ENCODE measurements around the gene ITGB8. TPM values are rescaled to one million over a fixed set of nuclear protein-coding genes. Genes with fewer than 3 reads are reported as not detected.

ITGB8 gene
- total RNA-seq, 4 donors from 2014 or later: 14.0 to 33.6 (median 17.7) TPM

DNA sequence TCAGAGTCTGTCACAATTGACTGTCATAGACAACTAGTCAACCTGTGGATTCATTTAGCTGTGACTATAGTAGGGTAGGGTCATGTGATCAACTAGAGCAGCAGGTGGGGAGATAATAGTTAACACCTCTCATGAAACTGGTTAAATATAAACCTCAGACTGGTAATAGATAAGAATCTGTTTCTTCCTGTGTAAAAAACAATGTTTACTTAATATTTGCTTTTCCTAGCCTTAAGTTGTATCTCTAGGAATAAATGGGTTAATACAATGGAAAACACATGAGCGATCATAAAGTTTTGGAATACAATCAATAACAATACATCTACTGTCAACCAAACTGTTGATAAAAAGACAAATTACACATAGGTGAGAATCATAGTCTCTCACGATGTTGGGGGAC, 43.4 kb upstream of the ITGB8 start:
- TF ChIP-seq POLR2A (IDR thresholded peaks at IDR 0.05): no peak
- TF ChIP-seq, protein P1, sequence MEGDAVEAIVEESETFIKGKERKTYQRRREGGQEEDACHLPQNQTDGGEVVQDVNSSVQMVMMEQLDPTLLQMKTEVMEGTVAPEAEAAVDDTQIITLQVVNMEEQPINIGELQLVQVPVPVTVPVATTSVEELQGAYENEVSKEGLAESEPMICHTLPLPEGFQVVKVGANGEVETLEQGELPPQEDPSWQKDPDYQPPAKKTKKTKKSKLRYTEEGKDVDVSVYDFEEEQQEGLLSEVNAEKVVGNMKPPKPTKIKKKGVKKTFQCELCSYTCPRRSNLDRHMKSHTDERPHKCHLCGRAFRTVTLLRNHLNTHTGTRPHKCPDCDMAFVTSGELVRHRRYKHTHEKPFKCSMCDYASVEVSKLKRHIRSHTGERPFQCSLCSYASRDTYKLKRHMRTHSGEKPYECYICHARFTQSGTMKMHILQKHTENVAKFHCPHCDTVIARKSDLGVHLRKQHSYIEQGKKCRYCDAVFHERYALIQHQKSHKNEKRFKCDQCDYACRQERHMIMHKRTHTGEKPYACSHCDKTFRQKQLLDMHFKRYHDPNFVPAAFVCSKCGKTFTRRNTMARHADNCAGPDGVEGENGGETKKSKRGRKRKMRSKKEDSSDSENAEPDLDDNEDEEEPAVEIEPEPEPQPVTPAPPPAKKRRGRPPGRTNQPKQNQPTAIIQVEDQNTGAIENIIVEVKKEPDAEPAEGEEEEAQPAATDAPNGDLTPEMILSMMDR (IDR thresholded peaks at IDR 0.05): no peak
- intact Hi-C loops (cut with DNase I): no loop called here
- 91 to 95% methylated on average over 2 of the region's 2 CpGs for WGBS, 2 donors

DNA sequence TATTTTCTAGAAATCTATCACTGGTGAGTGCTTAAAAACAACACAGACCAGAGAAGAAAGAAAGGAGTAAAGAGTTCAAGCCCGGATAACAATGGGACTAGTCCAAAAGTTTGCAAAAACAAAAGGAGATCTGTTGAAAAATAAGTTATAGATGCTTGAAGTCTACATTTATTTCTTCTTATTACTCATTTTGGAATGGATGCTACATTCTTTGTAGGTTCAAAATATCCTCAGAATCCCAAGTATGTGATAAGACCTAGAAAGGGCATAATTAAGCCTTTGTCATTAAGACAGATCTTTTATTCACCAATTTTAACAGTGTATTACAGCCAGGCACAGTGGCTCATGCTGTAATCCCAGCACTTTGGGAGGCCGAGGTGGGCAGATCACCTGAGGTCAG, 42.7 kb upstream of the ITGB8 start:
- no peak for DNase-seq
- Histone ChIP-seq H3K4me1 (no peaks in the 10 kb centered on the region), H3K27me3 (no peaks in the 10 kb centered on the region), H3K9me3 (no peaks in the 10 kb centered on the region), H3K4me3 (replicated peaks in 1 of 3) (no peak overlapping the region), H3K36me3 (no peaks in the 10 kb centered on the region), H3K27ac (no peak overlapping the region)
- TF ChIP-seq, protein P1 (IDR thresholded peaks at IDR 0.05): no peak
- TF ChIP-seq POLR2A (IDR thresholded peaks at IDR 0.05): no peak
- WGBS, 2 donors: 74 to 77% methylated on average over 2 of the region's 2 CpGs
- intact Hi-C loops (cut with DNase I): no loop called here

More for the DNA sequence above, 43.4 kb upstream of the ITGB8 start:
- no peak overlapping the region for H3K27ac ChIP-seq
- no peaks in the 10 kb centered on the region for H3K36me3 ChIP-seq
- H3K9me3 ChIP-seq: no peaks in the 10 kb centered on the region
- no peaks in the 10 kb centered on the region for H3K27me3 ChIP-seq
- no peak for DNase-seq
- no peak overlapping the region for H3K4me3 ChIP-seq (replicated peaks in 1 of 3)
- no peaks in the 10 kb centered on the region for H3K4me1 ChIP-seq

DNA sequence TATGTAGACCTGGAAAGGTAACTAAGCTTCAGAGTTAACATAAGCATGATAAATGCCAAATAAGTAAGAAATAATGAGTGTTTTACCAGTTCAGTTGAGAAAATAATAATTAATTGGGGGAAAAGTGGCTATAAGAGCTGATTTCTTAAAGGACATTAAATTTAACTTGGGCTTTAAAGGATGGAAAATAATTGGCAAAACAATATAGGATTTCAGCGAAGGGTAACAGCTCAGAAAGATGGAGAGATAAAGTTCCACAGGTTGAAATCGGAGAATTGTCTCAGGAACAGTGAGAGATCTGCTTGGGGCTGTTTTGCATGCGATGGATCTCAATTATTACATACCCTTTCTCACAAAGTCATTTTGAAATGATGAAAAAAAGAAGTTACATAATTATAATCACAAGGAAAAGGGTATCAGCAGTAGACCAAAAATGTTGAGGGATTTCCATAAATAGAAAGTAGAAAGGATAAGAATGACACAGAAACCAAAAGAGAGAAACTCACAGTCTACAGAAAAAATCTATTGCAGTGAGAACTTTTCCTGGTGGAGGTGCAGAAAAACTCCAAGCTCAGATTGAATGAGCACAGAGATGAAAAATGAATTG, 40.1 kb upstream of the ITGB8 start:
- Histone ChIP-seq H3K27me3 (no peaks in the 10 kb centered on the region), H3K27ac (no peak overlapping the region), H3K36me3 (no peaks in the 10 kb centered on the region), H3K4me1 (no peaks in the 10 kb centered on the region), H3K4me3 (replicated peaks in 1 of 3) (no peak overlapping the region), H3K9me3 (no peaks in the 10 kb centered on the region)
- WGBS, 2 donors: 65 to 67% methylated on average over 3 of the region's 3 CpGs
- DNase-seq: no peak
- intact Hi-C loops (cut with DNase I): no loop called here
- TF ChIP-seq, protein P1 (IDR thresholded peaks at IDR 0.05): no peak
- TF ChIP-seq POLR2A (IDR thresholded peaks at IDR 0.05): no peak

DNA sequence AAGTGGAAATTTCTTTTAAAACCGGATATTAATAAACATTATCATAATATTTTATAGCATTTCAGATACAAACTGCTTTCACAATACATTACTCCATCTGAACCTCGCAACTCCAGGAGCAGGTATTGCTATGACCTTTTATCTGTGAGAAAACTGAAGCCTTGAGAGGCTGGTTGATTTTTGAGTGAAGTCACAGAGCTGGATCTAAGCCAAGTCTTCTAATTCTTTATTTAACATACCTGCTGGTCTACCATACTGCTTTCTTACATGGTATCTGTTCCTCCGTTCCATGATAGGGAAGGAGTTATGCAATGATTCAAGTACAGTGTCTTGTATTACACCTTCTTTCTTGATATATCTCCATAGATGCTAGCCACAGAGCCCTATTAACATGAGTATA, 37.4 kb upstream of the ITGB8 start:
- Histone ChIP-seq H3K4me1 (no peaks in the 10 kb centered on the region), H3K9me3 (no peaks in the 10 kb centered on the region), H3K36me3 (no peaks in the 10 kb centered on the region), H3K27ac (no peak overlapping the region), H3K27me3 (no peaks in the 10 kb centered on the region), H3K4me3 (replicated peaks in 1 of 3) (no peak overlapping the region)
- intact Hi-C loops (cut with DNase I): no loop called here
- no peak for DNase-seq
- TF ChIP-seq, protein P1 (IDR thresholded peaks at IDR 0.05): no peak
- TF ChIP-seq POLR2A (IDR thresholded peaks at IDR 0.05): no peak
- 85 to 89% methylated on average over 3 of the region's 3 CpGs for WGBS, 2 donors

DNA sequence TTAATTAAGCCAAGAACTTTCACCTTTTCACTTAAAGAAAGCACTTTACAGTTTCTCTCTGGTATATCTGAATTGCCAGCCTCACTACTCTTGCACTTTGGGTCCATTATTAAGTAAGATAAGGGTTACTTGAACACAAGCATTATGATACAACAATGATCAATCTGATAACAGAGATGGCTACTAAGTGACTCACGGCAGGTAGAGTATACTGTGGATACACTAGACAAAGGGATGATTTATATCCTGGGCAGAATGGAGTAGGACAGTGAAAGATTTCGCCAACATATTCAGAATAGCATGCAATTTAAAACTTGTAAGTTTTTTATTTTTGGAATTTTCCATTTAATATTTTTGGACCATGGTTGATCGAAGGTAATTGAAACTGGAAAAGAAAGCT, 34.3 kb upstream of the ITGB8 start:
- WGBS, 2 donors: 83 to 85% methylated on average over 3 of the region's 3 CpGs
- Histone ChIP-seq H3K27ac (no peak overlapping the region), H3K4me1 (no peaks in the 10 kb centered on the region), H3K4me3 (replicated peaks in 1 of 3) (no peak overlapping the region), H3K27me3 (no peaks in the 10 kb centered on the region), H3K36me3 (no peaks in the 10 kb centered on the region), H3K9me3 (no peaks in the 10 kb centered on the region)
- no peak for DNase-seq
- intact Hi-C loops (cut with DNase I): no loop called here
- TF ChIP-seq POLR2A (IDR thresholded peaks at IDR 0.05): no peak
- TF ChIP-seq, protein P1 (IDR thresholded peaks at IDR 0.05): no peak

Data from thyroid gland (tissue), 4 donors.